Measurements from ENCODE around the gene HTATIP2. TPM values are rescaled to one million over a fixed set of nuclear protein-coding genes. Genes with fewer than 3 reads are reported as not detected.

The HTATIP2 gene
- polyA plus RNA-seq, 3 donors = 31.5 to 108 (median 102) TPM

DNA sequence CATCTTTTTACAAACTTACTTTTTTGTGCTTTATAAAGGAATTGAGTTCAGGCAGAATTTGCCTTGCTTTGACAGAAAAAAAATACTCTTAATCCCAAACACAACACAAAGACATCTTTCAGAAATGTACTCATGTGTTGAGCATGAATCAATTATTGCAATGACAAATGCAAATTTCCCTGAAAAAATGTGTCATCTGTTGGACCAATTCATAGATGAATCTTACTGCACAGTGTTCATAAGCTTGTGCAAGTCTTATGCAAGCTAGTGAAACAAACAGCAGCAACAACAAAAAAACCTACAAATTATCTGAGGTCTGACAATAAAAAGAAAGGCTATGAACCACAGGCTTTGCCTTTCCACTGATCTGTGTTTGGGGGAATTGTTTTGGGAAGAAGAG is 42.3 kb upstream of the HTATIP2 start:
- intact Hi-C loops (cut with micrococcal nuclease) = no loop called here
- H4K20me1 ChIP-seq (ENCODE audit: insufficient read depth, low read length) = no peaks in the 10 kb centered on the region
- no peak overlapping the region for H2AFZ ChIP-seq (ENCODE audit: insufficient read depth, low read depth, low read length, poor library complexity, severe bottlenecking)
- no peak overlapping the region for H3K4me2 ChIP-seq (replicated peaks; ENCODE audit: extremely low read depth, low read length, poor library complexity, severe bottlenecking)
- H3K4me1 ChIP-seq (ENCODE audit: control insufficient read depth in 1 of 2, insufficient read depth in 2 of 2, low read length in 2 of 2) = no peaks in the 10 kb centered on the region
- H3K36me3 Mint-ChIP-seq = no peaks in the 10 kb centered on the region
- H3K79me2 ChIP-seq (ENCODE audit: insufficient read depth, low read length) = no peaks in the 10 kb centered on the region
- H3K27ac ChIP-seq (ENCODE audit: low read depth in 1 of 2, low read length in 2 of 2) = no peak overlapping the region
- H3K4me3 Mint-ChIP-seq = no peak overlapping the region
- H3K9me3 Mint-ChIP-seq = peaks cover 0 to 2% (median 0%) of the 10 kb centered on the region in 7 donors
- no peak overlapping the region for H3K9ac ChIP-seq (ENCODE audit: insufficient read depth, low read length, poor library complexity, severe bottlenecking)
- peaks cover 0 to 7% (median 5%) of the 10 kb centered on the region in 3 donors for H3K27me3 Mint-ChIP-seq (ENCODE audit: low read depth in 3 of 3)
- H3K27ac Mint-ChIP-seq = no peak overlapping the region
- no peaks in the 10 kb centered on the region for H3K9me3 ChIP-seq (replicated peaks in 1 of 2; ENCODE audit: control insufficient read depth in 1 of 2, insufficient read depth in 1 of 2, low read length in 2 of 2)
- TF ChIP-seq, protein P1, sequence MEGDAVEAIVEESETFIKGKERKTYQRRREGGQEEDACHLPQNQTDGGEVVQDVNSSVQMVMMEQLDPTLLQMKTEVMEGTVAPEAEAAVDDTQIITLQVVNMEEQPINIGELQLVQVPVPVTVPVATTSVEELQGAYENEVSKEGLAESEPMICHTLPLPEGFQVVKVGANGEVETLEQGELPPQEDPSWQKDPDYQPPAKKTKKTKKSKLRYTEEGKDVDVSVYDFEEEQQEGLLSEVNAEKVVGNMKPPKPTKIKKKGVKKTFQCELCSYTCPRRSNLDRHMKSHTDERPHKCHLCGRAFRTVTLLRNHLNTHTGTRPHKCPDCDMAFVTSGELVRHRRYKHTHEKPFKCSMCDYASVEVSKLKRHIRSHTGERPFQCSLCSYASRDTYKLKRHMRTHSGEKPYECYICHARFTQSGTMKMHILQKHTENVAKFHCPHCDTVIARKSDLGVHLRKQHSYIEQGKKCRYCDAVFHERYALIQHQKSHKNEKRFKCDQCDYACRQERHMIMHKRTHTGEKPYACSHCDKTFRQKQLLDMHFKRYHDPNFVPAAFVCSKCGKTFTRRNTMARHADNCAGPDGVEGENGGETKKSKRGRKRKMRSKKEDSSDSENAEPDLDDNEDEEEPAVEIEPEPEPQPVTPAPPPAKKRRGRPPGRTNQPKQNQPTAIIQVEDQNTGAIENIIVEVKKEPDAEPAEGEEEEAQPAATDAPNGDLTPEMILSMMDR (IDR thresholded peaks at IDR 0.05) = no peak
- no peak overlapping the region for H3K4me3 ChIP-seq (replicated peaks in 1 of 3; ENCODE audit: low read depth in 2 of 3, low read length in 3 of 3)
- no peaks in the 10 kb centered on the region for H3K4me1 Mint-ChIP-seq
- H3K36me3 ChIP-seq (replicated peaks in 1 of 2; ENCODE audit: control insufficient read depth in 1 of 2, insufficient read depth in 2 of 2, low read length in 2 of 2) = no peaks in the 10 kb centered on the region
- DNase-seq = no peak
- H3K27me3 ChIP-seq (ENCODE audit: control insufficient read depth in 2 of 2, insufficient read depth in 2 of 2, low read length in 2 of 2) = no peaks in the 10 kb centered on the region

DNA sequence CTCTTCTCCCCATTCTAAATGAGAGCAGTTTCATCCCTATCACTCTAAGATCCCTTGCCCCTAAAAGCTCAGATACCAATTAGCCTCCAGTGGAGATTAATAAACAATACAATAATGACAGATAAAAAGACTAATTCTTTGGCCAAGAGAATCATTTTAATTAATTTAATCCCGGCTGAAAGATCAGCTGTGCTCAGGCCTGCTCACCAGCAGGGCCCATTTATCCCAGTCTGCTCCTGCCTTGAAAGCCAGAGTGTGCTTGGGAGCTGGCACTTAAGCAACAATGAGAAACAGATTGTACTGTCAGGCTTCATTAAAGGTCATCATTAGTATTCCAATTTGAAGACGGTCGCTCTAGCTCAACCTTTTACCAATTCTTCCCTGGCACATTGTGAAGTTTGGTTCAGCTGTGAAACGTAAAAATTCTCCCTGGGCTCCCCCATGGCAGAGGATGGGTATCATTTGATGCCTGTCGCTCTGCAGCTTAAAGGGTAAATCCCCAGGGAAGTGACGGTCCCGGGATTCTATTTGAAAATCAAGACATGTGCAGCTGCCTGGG is 36.1 kb upstream of the HTATIP2 start:
- Mint-ChIP-seq H3K27me3 (ENCODE audit: low read depth in 3 of 3) (peaks cover 0 to 5% (median 2%) of the 10 kb centered on the region in 3 donors), H3K36me3 (no peaks in the 10 kb centered on the region), H3K4me1 (no peaks in the 10 kb centered on the region), H3K4me3 (no peak overlapping the region), H3K27ac (no peak overlapping the region), H3K9me3 (peaks cover 0 to 3% (median 0%) of the 10 kb centered on the region in 7 donors)
- Histone ChIP-seq H3K4me1 (ENCODE audit: control insufficient read depth in 1 of 2, insufficient read depth in 2 of 2, low read length in 2 of 2) (no peaks in the 10 kb centered on the region), H3K79me2 (ENCODE audit: insufficient read depth, low read length) (no peaks in the 10 kb centered on the region), H3K9me3 (replicated peaks in 1 of 2; ENCODE audit: control insufficient read depth in 1 of 2, insufficient read depth in 1 of 2, low read length in 2 of 2) (no peaks in the 10 kb centered on the region), H3K27me3 (ENCODE audit: control insufficient read depth in 2 of 2, insufficient read depth in 2 of 2, low read length in 2 of 2) (no peaks in the 10 kb centered on the region), H3K36me3 (replicated peaks in 1 of 2; ENCODE audit: control insufficient read depth in 1 of 2, insufficient read depth in 2 of 2, low read length in 2 of 2) (no peaks in the 10 kb centered on the region), H4K20me1 (ENCODE audit: insufficient read depth, low read length) (no peaks in the 10 kb centered on the region), H3K9ac (ENCODE audit: insufficient read depth, low read length, poor library complexity, severe bottlenecking) (no peak overlapping the region), H2AFZ (ENCODE audit: insufficient read depth, low read depth, low read length, poor library complexity, severe bottlenecking) (no peak overlapping the region), H3K4me3 (replicated peaks in 1 of 3; ENCODE audit: low read depth in 2 of 3, low read length in 3 of 3) (no peak overlapping the region), H3K4me2 (replicated peaks; ENCODE audit: extremely low read depth, low read length, poor library complexity, severe bottlenecking) (no peak overlapping the region), H3K27ac (ENCODE audit: low read depth in 1 of 2, low read length in 2 of 2) (no peak overlapping the region)
- 90% methylated on average over 7 of the region's 7 CpGs for WGBS (ENCODE audit: insufficient coverage)
- intact Hi-C loops (cut with micrococcal nuclease) = no loop called here
- TF ChIP-seq, protein P1 (IDR thresholded peaks at IDR 0.05) = no peak
- DNase-seq = no peak

Measured in CD14-positive monocyte (primary cell).